Measurements from ENCODE around the gene FGF19.

The FGF19 gene

GRCh38 chr11:69655479-69656428 is 48.1 kb downstream of the FGF19 start:
- TF ChIP-seq, protein P1, sequence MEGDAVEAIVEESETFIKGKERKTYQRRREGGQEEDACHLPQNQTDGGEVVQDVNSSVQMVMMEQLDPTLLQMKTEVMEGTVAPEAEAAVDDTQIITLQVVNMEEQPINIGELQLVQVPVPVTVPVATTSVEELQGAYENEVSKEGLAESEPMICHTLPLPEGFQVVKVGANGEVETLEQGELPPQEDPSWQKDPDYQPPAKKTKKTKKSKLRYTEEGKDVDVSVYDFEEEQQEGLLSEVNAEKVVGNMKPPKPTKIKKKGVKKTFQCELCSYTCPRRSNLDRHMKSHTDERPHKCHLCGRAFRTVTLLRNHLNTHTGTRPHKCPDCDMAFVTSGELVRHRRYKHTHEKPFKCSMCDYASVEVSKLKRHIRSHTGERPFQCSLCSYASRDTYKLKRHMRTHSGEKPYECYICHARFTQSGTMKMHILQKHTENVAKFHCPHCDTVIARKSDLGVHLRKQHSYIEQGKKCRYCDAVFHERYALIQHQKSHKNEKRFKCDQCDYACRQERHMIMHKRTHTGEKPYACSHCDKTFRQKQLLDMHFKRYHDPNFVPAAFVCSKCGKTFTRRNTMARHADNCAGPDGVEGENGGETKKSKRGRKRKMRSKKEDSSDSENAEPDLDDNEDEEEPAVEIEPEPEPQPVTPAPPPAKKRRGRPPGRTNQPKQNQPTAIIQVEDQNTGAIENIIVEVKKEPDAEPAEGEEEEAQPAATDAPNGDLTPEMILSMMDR (conservative IDR thresholded peaks at IDR 0.05; ENCODE audit: low read depth, low read length), result no peak

DNA sequence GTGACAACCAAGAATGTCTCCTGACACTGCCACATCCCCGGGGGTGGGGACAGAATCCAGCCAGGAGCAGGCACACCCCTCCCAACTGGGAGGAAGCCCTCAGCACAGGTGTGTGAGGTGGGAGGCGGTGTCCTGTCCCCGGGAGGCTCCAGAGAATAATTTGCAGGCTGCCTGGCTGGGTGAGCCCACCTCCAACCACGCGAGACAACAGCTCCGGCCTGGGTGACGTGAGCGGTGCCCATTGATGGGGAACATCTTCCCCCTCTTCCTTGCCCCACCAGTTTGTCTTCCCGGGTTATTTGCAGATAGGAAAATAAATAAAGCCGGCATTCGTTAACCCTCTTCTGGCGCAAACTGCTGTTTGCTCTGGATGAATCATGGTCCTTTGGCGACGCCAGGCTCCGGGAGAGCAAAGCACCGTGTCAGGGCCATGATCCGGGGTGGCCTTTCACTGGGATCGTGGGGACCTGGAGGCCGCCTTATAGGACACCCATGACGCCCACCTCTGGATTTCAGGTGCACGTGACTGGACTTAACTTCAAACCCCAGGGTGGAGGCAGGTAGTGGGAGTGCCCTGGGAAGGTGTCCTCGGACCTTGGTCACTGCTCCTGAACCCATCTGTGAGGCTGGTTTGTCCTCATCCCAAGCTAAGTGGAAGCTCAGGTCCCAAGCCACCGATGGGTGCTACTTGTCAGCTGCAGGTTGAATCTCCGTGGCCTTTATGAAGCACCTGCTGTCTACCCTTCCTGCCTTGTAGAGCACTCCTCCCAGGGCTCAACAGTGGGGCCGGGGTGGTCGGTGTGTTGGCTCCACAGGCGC is 49.0 kb downstream of the FGF19 start:
- TF ChIP-seq, protein P1 (conservative IDR thresholded peaks at IDR 0.05; ENCODE audit: low read depth, low read length), result no peak
- no peak overlapping the region for H3K4me3 ChIP-seq (ENCODE audit: low read length)
- no peak for DNase-seq (ENCODE audit: low read depth)

More at GRCh38 chr11:69655479-69656428, 48.1 kb downstream of the FGF19 start:
- no peak overlapping the region for H3K4me3 ChIP-seq (ENCODE audit: low read length)
- no peak for DNase-seq (ENCODE audit: low read depth)

DNA sequence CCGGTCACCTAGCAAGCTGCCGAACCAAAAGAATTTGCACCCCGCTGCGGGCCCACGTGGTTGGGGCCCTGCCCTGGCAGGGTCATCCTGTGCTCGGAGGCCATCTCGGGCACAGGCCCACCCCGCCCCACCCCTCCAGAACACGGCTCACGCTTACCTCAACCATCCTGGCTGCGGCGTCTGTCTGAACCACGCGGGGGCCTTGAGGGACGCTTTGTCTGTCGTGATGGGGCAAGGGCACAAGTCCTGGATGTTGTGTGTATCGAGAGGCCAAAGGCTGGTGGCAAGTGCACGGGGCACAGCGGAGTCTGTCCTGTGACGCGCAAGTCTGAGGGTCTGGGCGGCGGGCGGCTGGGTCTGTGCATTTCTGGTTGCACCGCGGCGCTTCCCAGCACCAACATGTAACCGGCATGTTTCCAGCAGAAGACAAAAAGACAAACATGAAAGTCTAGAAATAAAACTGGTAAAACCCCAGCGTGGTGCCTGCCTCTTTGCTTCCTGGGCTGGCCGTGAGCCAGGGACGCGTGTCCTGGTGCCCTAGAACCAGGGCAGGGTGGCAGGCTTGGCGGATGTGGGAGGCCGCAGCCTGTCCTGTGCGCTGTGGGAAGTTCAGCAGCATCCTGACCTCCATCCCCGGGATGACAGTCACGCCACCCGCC is 49.7 kb downstream of the FGF19 start:
- TF ChIP-seq, protein P1 (conservative IDR thresholded peaks at IDR 0.05; ENCODE audit: low read depth, low read length), result no peak
- DNase-seq (ENCODE audit: low read depth), result no peak
- H3K4me3 ChIP-seq (ENCODE audit: low read length), result no peak overlapping the region

DNA sequence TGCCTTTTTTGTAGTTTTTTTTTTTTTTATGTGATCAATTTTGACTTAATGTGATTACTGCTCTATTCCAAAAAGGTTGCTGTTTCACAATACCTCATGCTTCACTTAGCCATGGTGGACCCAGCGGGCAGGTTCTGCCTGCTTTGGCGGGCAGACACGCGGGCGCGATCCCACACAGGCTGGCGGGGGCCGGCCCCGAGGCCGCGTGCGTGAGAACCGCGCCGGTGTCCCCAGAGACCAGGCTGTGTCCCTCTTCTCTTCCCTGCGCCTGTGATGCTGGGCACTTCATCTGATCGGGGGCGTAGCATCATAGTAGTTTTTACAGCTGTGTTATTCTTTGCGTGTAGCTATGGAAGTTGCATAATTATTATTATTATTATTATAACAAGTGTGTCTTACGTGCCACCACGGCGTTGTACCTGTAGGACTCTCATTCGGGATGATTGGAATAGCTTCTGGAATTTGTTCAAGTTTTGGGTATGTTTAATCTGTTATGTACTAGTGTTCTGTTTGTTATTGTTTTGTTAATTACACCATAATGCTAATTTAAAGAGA is 50.3 kb downstream of the FGF19 start:
- no peak for DNase-seq (ENCODE audit: low read depth)
- no peak overlapping the region for H3K4me3 ChIP-seq (ENCODE audit: low read length)
- TF ChIP-seq, protein P1 (conservative IDR thresholded peaks at IDR 0.05; ENCODE audit: low read depth, low read length), result no peak

DNA sequence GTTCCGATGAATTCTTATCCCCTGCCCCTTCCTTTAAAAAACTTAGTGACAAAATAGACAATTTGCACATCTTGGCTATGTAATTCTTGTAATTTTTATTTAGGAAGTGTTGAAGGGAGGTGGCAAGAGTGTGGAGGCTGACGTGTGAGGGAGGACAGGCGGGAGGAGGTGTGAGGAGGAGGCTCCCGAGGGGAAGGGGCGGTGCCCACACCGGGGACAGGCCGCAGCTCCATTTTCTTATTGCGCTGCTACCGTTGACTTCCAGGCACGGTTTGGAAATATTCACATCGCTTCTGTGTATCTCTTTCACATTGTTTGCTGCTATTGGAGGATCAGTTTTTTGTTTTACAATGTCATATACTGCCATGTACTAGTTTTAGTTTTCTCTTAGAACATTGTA is 50.8 kb downstream of the FGF19 start:
- DNase-seq (ENCODE audit: low read depth), result no peak
- TF ChIP-seq, protein P1 (conservative IDR thresholded peaks at IDR 0.05; ENCODE audit: low read depth, low read length), result no peak
- H3K4me3 ChIP-seq (ENCODE audit: low read length), result no peak overlapping the region

DNA sequence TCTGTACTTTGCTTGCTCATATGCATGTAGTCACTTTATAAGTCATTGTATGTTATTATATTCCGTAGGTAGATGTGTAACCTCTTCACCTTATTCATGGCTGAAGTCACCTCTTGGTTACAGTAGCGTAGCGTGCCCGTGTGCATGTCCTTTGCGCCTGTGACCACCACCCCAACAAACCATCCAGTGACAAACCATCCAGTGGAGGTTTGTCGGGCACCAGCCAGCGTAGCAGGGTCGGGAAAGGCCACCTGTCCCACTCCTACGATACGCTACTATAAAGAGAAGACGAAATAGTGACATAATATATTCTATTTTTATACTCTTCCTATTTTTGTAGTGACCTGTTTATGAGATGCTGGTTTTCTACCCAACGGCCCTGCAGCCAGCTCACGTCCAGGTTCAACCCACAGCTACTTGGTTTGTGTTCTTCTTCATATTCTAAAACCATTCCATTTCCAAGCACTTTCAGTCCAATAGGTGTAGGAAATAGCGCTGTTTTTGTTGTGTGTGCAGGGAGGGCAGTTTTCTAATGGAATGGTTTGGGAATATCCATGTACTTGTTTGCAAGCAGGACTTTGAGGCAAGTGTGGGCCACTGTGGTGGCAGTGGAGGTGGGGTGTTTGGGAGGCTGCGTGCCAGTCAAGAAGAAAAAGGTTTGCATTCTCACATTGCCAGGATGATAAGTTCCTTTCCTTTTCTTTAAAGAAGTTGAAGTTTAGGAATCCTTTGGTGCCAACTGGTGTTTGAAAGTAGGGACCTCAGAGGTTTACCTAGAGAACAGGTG is 51.8 kb downstream of the FGF19 start:
- TF ChIP-seq, protein P1 (conservative IDR thresholded peaks at IDR 0.05; ENCODE audit: low read depth, low read length), result no peak
- H3K4me3 ChIP-seq (ENCODE audit: low read length), result no peak overlapping the region
- DNase-seq (ENCODE audit: low read depth), result no peak

All from retinal pigment epithelial cell (primary cell).